ENCODE data around the gene ZNF585A.

Gene ZNF585A

DNA sequence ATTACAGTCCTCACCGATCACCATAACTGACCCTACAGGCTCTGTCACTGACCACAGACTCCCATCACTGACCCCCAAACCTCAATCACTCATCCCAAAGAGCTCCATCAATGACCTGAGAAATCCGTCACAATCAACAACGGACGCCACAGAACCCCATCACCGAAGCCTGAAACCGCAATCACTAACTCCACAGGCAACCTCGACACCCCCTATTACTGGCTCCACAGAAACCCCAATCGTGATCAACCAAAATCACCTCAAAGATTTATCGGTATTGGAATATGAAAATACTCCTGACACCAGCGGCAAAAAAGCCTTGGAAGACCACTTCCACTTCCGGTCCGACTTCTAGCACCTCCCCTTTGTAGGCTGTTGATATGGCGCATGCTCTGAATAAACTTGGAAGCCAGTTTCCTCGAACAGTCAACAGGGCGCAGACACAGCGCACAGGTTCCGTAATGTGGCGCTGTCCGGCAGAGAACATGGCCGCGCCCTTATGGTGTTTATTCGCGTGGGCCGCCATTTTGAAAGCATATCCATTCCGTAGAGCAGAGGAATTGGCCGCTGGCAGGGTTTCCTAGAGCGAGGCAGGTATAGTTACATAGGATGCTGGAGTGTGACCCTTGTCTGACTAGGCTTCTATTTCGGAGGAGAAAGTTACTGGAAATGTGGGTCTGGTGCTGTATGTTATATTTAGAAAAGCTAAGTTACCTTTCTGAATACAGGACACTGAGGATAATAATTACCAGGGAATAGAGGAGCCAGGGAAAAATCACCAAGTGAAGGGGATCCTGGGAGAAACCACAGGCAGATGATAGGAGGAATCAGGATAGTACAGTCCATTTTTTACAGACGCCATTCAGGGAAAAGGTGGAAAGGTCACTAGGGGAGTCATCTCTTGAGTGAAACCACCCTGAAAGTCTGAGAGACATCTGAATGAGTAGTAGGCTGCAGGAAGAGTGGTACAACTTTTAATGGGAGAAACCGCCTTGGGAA is at the start of gene ZNF585A:
Gene ZNF585A (minus strand): TSS at position 328 of the 999 bp plus-strand sequence. CDS start 2,785 bp downstream, outside the sequence.
- TF ChIP-seq FOXK2 (IDR thresholded peaks at IDR 0.05) (peak; percentile 87), TARDBP (IDR thresholded peaks at IDR 0.05) (no peak), ELF4 (IDR thresholded peaks at IDR 0.05) (peak; percentile 71), ARNT (IDR thresholded peaks at IDR 0.05) (no peak), BHLHE40 (IDR thresholded peaks at IDR 0.05; ENCODE audit: borderline replicate concordance) (no peak), PKNOX1 (IDR thresholded peaks at IDR 0.05) (peak; percentile 30; the same call in 1 of the 2 replicates), L3MBTL2 (conservative IDR thresholded peaks at IDR 0.05) (peak; percentile 72)
- ChIA-PET CTCF (interaction anchor here (0.6 kb wide), 1 partner anchor 735 kb away, joined by 3 read pairs; no protein-coding TSS in a partner anchor), POLR2A (interaction anchor here (0.6 to 1.3 kb wide), 4 partner anchors 14 to 684 kb away, joined by 3 to 6 read pairs (median 4); partner anchors contain the start of genes ZNF345, ZNF383 and ZNF566)
- DNase-seq (ENCODE audit: extremely low spot score): peak; percentile 89

GRCh38 chr19:37221136-37221535 is 48.6 kb upstream of the ZNF585A start:
- TF ChIP-seq FOXK2 (IDR thresholded peaks at IDR 0.05) (no peak), L3MBTL2 (conservative IDR thresholded peaks at IDR 0.05) (no peak), FOXA1 (IDR thresholded peaks at IDR 0.05) (no peak), FOXM1 (IDR thresholded peaks at IDR 0.05; ENCODE audit: borderline replicate concordance) (no peak), BHLHE40 (IDR thresholded peaks at IDR 0.05; ENCODE audit: borderline replicate concordance) (no peak), ZNF384 (IDR thresholded peaks at IDR 0.05) (no peak), TARDBP (IDR thresholded peaks at IDR 0.05) (no peak), SP1 (IDR thresholded peaks at IDR 0.05) (no peak), ARNT (IDR thresholded peaks at IDR 0.05) (no peak), SUZ12 (IDR thresholded peaks at IDR 0.05) (no peak), CTBP1 (IDR thresholded peaks at IDR 0.05; ENCODE audit: borderline replicate concordance) (no peak), ELF4 (IDR thresholded peaks at IDR 0.05) (no peak), NFRKB (IDR thresholded peaks at IDR 0.05) (no peak), HDGF (IDR thresholded peaks at IDR 0.05; ENCODE audit: borderline replicate concordance) (no peak), PKNOX1 (IDR thresholded peaks at IDR 0.05) (no peak), LEF1 (IDR thresholded peaks at IDR 0.05; ENCODE audit: borderline replicate concordance) (no peak)
- CTCF ChIA-PET: no interaction called here
- no peak for DNase-seq (ENCODE audit: extremely low spot score)
- POLR2A ChIA-PET: no interaction called here

- POLR2A ChIA-PET: no interaction called here
- TF ChIP-seq ELF4 (IDR thresholded peaks at IDR 0.05): no peak
- no peak for TF ChIP-seq L3MBTL2 (conservative IDR thresholded peaks at IDR 0.05)
Measured at GRCh38 chr19:37220383-37220782, 47.9 kb upstream of the ZNF585A start.

DNA sequence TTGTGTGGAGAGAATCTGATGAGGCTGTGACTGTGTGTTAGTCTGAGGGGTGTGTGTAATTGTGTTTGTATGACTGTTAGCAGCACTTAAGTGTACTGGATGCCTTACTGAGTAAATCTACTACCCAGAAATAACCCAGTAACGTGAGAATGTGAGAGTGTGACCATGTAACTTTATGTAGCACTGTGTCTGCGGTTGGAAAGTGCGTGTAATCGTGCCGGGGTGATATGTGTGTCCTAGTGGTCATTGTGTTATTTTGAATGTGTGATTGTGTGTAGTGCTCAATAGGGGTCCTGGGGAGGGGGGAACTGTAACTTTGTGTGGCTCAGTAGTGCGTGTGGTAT is 46.1 kb upstream of the ZNF585A start:
- TF ChIP-seq LEF1 (IDR thresholded peaks at IDR 0.05; ENCODE audit: borderline replicate concordance): no peak
- TF ChIP-seq FOXM1 (IDR thresholded peaks at IDR 0.05; ENCODE audit: borderline replicate concordance): no peak
- no peak for TF ChIP-seq TARDBP (IDR thresholded peaks at IDR 0.05)
- no peak for TF ChIP-seq SUZ12 (IDR thresholded peaks at IDR 0.05)
- no peak for TF ChIP-seq HDGF (IDR thresholded peaks at IDR 0.05; ENCODE audit: borderline replicate concordance)
- TF ChIP-seq ELF4 (IDR thresholded peaks at IDR 0.05): no peak
- TF ChIP-seq BHLHE40 (IDR thresholded peaks at IDR 0.05; ENCODE audit: borderline replicate concordance): no peak
- no peak for TF ChIP-seq L3MBTL2 (conservative IDR thresholded peaks at IDR 0.05)
- TF ChIP-seq ZNF384 (IDR thresholded peaks at IDR 0.05): no peak
- TF ChIP-seq FOXK2 (IDR thresholded peaks at IDR 0.05): no peak
- no peak for TF ChIP-seq FOXA1 (IDR thresholded peaks at IDR 0.05)
- TF ChIP-seq ARNT (IDR thresholded peaks at IDR 0.05): no peak
- TF ChIP-seq NFRKB (IDR thresholded peaks at IDR 0.05): no peak
- TF ChIP-seq CTBP1 (IDR thresholded peaks at IDR 0.05; ENCODE audit: borderline replicate concordance): no peak
- no peak for TF ChIP-seq PKNOX1 (IDR thresholded peaks at IDR 0.05)
- TF ChIP-seq SP1 (IDR thresholded peaks at IDR 0.05): no peak
- DNase-seq (ENCODE audit: extremely low spot score): no peak
- POLR2A ChIA-PET: no interaction called here
- CTCF ChIA-PET: no interaction called here

More at GRCh38 chr19:37220383-37220782, 47.9 kb upstream of the ZNF585A start:
- CTCF ChIA-PET: no interaction called here
- DNase-seq (ENCODE audit: extremely low spot score): no peak

DNA sequence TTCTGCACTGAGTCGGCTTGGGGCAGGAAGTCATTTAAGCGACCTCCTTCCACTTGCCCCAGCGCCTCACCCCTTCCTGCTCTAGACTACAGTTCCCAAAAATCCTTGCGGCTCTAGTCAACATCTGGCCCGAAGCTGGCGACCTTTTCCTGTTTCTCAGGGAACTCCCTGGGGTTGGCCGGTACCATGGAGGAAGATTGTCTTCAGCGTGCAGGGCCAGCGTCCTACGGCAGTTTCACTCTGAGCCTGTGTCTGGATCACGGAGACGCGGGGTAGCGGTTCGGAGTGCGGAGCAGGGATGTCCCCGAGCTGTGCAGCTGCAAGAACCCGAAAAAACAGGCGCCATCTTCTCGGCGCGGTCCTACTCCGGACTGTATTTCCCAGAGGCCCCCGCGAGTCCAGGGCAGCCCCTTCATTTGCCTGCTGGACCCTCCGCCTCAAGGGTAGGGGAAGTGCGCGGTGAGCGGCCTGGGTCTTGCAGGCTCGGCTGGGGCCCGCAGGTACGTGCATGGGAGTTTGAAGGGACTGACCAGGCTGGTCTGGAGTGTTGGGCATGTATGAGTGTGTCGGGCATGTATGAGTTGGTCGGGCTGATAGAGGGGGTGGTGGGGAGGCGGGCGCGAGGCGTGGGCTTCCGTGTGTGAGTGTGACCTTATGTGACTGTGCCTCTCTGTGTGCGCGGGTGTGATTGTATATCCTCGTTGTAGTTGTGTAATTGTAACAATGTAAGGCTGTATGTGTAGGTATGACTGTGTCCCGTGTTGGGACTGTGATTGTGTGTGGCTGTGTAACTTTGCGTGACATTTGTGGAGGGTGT is 45.5 kb upstream of the ZNF585A start, which contains the start of gene ZNF383:
Gene ZNF383 (plus strand): TSS at position 440 of the 817 bp plus-strand sequence. CDS start 12,240 bp downstream, outside the sequence.
- ChIA-PET CTCF (no interaction called here), POLR2A (interaction anchor here (0.6 to 1.6 kb wide), 7 partner anchors 9 to 689 kb away, joined by 3 to 10 read pairs (median 4); partner anchors contain the start of genes ZNF345, ZNF420, ZNF527 and ZNF540)
- DNase-seq (ENCODE audit: extremely low spot score): peak; percentile 82
- peak; percentile 60 for TF ChIP-seq L3MBTL2 (conservative IDR thresholded peaks at IDR 0.05)
- no peak for TF ChIP-seq SUZ12 (IDR thresholded peaks at IDR 0.05)
- TF ChIP-seq TARDBP (IDR thresholded peaks at IDR 0.05): peak; percentile 72; the same call in 1 of the 2 replicates
- TF ChIP-seq ELF4 (IDR thresholded peaks at IDR 0.05): peak; percentile 46; the same call in 1 of the 2 replicates

All from HEK293T (cell line).